Measurements from ENCODE around the gene KRTAP13-3.

DNA sequence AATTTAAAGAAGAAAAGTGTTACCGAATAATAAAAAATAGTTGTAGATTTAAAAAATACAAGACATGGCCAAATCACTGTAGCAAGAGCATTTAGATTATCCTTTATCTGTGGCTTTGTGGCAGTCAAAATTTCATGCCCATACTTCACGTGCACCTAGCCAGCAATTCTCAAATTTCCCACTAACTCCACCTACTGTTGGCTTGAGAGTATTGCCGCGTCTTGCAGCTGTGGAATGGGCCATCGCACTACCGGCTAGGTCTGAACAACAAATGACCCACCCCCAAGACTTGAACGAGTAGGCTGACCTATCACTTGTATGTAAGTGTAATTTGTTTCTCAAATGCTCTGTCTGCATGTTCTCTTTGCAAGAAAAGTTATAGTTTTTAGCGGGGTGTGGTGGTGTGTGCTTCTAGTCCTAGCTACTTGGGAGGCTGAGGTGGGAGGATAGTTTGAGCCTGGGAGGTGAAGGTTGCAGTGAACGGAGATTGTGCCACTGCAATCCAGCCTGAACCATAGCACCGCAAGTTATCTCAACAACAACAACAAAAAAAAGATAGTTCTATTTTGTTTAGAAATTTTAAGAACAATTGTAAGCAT is 8.4 kb upstream of the KRTAP13-3 start:
- TF ChIP-seq, protein P1, sequence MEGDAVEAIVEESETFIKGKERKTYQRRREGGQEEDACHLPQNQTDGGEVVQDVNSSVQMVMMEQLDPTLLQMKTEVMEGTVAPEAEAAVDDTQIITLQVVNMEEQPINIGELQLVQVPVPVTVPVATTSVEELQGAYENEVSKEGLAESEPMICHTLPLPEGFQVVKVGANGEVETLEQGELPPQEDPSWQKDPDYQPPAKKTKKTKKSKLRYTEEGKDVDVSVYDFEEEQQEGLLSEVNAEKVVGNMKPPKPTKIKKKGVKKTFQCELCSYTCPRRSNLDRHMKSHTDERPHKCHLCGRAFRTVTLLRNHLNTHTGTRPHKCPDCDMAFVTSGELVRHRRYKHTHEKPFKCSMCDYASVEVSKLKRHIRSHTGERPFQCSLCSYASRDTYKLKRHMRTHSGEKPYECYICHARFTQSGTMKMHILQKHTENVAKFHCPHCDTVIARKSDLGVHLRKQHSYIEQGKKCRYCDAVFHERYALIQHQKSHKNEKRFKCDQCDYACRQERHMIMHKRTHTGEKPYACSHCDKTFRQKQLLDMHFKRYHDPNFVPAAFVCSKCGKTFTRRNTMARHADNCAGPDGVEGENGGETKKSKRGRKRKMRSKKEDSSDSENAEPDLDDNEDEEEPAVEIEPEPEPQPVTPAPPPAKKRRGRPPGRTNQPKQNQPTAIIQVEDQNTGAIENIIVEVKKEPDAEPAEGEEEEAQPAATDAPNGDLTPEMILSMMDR (IDR thresholded peaks at IDR 0.05 in 2 of 3, conservative IDR thresholded peaks at IDR 0.05 in 1 of 3; ENCODE audit: borderline replicate concordance in 1 of 3, insufficient read depth in 1 of 3, low read depth in 2 of 3, low read length in 2 of 3) = peak in 2 of 3 experiments; percentile 42 to 48; a peak in 3 of 6 replicates
- TF ChIP-seq SIN3A (IDR thresholded peaks at IDR 0.05; ENCODE audit: low read depth) (no peak), POLR2AphosphoS5 (IDR thresholded peaks at IDR 0.05; ENCODE audit: low read depth, low read length) (no peak)
- TF ChIP-seq, protein P2, sequence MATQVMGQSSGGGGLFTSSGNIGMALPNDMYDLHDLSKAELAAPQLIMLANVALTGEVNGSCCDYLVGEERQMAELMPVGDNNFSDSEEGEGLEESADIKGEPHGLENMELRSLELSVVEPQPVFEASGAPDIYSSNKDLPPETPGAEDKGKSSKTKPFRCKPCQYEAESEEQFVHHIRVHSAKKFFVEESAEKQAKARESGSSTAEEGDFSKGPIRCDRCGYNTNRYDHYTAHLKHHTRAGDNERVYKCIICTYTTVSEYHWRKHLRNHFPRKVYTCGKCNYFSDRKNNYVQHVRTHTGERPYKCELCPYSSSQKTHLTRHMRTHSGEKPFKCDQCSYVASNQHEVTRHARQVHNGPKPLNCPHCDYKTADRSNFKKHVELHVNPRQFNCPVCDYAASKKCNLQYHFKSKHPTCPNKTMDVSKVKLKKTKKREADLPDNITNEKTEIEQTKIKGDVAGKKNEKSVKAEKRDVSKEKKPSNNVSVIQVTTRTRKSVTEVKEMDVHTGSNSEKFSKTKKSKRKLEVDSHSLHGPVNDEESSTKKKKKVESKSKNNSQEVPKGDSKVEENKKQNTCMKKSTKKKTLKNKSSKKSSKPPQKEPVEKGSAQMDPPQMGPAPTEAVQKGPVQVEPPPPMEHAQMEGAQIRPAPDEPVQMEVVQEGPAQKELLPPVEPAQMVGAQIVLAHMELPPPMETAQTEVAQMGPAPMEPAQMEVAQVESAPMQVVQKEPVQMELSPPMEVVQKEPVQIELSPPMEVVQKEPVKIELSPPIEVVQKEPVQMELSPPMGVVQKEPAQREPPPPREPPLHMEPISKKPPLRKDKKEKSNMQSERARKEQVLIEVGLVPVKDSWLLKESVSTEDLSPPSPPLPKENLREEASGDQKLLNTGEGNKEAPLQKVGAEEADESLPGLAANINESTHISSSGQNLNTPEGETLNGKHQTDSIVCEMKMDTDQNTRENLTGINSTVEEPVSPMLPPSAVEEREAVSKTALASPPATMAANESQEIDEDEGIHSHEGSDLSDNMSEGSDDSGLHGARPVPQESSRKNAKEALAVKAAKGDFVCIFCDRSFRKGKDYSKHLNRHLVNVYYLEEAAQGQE (IDR thresholded peaks at IDR 0.05; ENCODE audit: low read depth) = no peak

Measured in HCT116 (cell line).